ENCODE data around the gene SPEM2. TPM values are rescaled to one million over a fixed set of nuclear protein-coding genes. Genes with fewer than 3 reads are reported as not detected.

The SPEM2 gene
- total and polyA plus RNA-seq, 2 of the 4 experiments (the other 2 are of a cell fraction): not detected

DNA sequence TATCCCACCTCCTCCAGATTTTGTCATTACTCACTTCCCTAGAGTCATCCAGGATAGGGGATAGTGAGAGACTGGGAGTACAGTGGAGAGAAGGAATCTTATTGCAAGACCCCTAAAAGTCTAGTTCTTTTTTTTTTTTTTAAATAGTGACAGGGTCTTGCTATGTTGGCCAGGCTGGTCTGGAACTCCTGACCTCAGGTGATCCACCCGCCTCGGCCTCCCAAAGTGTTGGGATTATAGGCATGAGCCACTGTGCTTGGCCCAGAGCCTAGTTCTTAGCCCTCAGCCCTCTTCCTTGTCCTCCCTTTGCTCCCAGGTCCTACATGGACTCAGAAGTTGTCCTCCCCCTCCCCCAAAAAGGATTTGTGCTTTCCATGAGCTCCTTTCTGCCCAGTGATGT is 16.7 kb downstream of the SPEM2 start:
- no peak overlapping the region for H3K4me3 ChIP-seq (ENCODE audit: insufficient read depth, low read depth, low read length)
- BruUV-seq (replicated peaks): no TSS peak
- no peaks in the 10 kb centered on the region for H3K9me3 ChIP-seq (ENCODE audit: control insufficient read depth, insufficient read depth, low read length)
- no peaks in the 10 kb centered on the region for H3K79me1 ChIP-seq (ENCODE audit: low read depth in 1 of 2, low read length in 2 of 2)
- dilution Hi-C loops (cut with HindIII; ENCODE audit: low sequenced_read_pairs, unreplicated experiment): no loop called here
- H4K5ac ChIP-seq (ENCODE audit: low read depth, low read length): no peak overlapping the region
- in situ Hi-C loops (cut with MboI; ENCODE audit: low sequenced_read_pairs): no loop called here
- H3K9me1 ChIP-seq (ENCODE audit: insufficient read depth, low read length): 0 out of 2 replicates have a peak, but pooled peaks cover 8% of the 10 kb centered on the region
- H4K91ac ChIP-seq (ENCODE audit: insufficient read depth, low read depth, low read length): no peak overlapping the region
- H2AK9ac ChIP-seq (replicated peaks; ENCODE audit: low read depth, low read length, poor library complexity): no peak overlapping the region
- H3K9ac ChIP-seq (ENCODE audit: low read depth, low read length): no peak overlapping the region
- H4K8ac ChIP-seq (ENCODE audit: low read depth in 2 of 2, low read length in 2 of 2): no peak overlapping the region
- no peak overlapping the region for H2AK5ac ChIP-seq (ENCODE audit: low read depth, low read length)
- TF ChIP-seq POLR2A (IDR thresholded peaks at IDR 0.05; ENCODE audit: low read depth, low read length) (no peak), FOS (IDR thresholded peaks at IDR 0.05; ENCODE audit: low read depth, low read length) (no peak), MAFK (IDR thresholded peaks at IDR 0.05; ENCODE audit: low read depth, low read length) (no peak), CHD1 (IDR thresholded peaks at IDR 0.05; ENCODE audit: low read depth, low read length) (no peak), RCOR1 (IDR thresholded peaks at IDR 0.05; ENCODE audit: insufficient replicate concordance, low read length) (no peak), NFE2L2 (IDR thresholded peaks at IDR 0.05; ENCODE audit: low read depth, low read length) (no peak), CEBPB (IDR thresholded peaks at IDR 0.05; ENCODE audit: low read depth, low read length) (no peak), MAZ (IDR thresholded peaks at IDR 0.05; ENCODE audit: borderline replicate concordance, low read depth, low read length) (no peak), BHLHE40 (IDR thresholded peaks at IDR 0.05; ENCODE audit: low read depth, low read length) (no peak), MXI1 (IDR thresholded peaks at IDR 0.05; ENCODE audit: borderline replicate concordance, low read depth, low read length) (no peak)
- TF ChIP-seq, protein P1, sequence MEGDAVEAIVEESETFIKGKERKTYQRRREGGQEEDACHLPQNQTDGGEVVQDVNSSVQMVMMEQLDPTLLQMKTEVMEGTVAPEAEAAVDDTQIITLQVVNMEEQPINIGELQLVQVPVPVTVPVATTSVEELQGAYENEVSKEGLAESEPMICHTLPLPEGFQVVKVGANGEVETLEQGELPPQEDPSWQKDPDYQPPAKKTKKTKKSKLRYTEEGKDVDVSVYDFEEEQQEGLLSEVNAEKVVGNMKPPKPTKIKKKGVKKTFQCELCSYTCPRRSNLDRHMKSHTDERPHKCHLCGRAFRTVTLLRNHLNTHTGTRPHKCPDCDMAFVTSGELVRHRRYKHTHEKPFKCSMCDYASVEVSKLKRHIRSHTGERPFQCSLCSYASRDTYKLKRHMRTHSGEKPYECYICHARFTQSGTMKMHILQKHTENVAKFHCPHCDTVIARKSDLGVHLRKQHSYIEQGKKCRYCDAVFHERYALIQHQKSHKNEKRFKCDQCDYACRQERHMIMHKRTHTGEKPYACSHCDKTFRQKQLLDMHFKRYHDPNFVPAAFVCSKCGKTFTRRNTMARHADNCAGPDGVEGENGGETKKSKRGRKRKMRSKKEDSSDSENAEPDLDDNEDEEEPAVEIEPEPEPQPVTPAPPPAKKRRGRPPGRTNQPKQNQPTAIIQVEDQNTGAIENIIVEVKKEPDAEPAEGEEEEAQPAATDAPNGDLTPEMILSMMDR (conservative IDR thresholded peaks at IDR 0.05; ENCODE audit: low read depth, low read length): no peak
- TF ChIP-seq, protein P2, sequence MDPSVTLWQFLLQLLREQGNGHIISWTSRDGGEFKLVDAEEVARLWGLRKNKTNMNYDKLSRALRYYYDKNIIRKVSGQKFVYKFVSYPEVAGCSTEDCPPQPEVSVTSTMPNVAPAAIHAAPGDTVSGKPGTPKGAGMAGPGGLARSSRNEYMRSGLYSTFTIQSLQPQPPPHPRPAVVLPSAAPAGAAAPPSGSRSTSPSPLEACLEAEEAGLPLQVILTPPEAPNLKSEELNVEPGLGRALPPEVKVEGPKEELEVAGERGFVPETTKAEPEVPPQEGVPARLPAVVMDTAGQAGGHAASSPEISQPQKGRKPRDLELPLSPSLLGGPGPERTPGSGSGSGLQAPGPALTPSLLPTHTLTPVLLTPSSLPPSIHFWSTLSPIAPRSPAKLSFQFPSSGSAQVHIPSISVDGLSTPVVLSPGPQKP (IDR thresholded peaks at IDR 0.05; ENCODE audit: borderline replicate concordance, low read depth, low read length): no peak
- TF ChIP-seq, protein P3, sequence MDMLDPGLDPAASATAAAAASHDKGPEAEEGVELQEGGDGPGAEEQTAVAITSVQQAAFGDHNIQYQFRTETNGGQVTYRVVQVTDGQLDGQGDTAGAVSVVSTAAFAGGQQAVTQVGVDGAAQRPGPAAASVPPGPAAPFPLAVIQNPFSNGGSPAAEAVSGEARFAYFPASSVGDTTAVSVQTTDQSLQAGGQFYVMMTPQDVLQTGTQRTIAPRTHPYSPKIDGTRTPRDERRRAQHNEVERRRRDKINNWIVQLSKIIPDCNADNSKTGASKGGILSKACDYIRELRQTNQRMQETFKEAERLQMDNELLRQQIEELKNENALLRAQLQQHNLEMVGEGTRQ (IDR thresholded peaks at IDR 0.05; ENCODE audit: low read depth, low read length): no peak
- no peak for DNase-seq
- no peak overlapping the region for H3K18ac ChIP-seq (ENCODE audit: low read depth, low read length)
- no peak overlapping the region for H2BK120ac ChIP-seq (ENCODE audit: low read depth, low read length)
- H3K4me2 ChIP-seq (ENCODE audit: low read depth, low read length): no peak overlapping the region
- H3K27ac ChIP-seq (ENCODE audit: insufficient read depth, low read length): no peak overlapping the region
- H3K36me3 ChIP-seq (ENCODE audit: control insufficient read depth, insufficient read depth, low read length): no peaks in the 10 kb centered on the region
- H3K56ac ChIP-seq (ENCODE audit: extremely low read depth, insufficient read depth, low read length): no peak overlapping the region
- no peak for ATAC-seq (ENCODE audit: low read depth)
- H3K14ac ChIP-seq (replicated peaks; ENCODE audit: low read depth, low read length): no peak overlapping the region
- WGBS, 2 experiments (ENCODE audit: extremely low coverage in 2 of 2, insufficient read length in 1 of 2): no CpG with 5 or more reads among the region's 2 CpGs
- no peak overlapping the region for H2BK5ac ChIP-seq (ENCODE audit: low read depth, low read length, poor library complexity, severe bottlenecking)
- 0 out of 2 replicates have a peak, but pooled peaks cover 3% of the 10 kb centered on the region for H4K20me1 ChIP-seq (ENCODE audit: insufficient read depth, low read length)
- peaks cover 22% of the 10 kb centered on the region for H3K4me1 ChIP-seq (ENCODE audit: control insufficient read depth, insufficient read depth, low read length)
- ChIA-PET CTCF (no interaction called here), POLR2A (ENCODE audit: unreplicated experiment) (no interaction called here)
- H3K4ac ChIP-seq (ENCODE audit: low read depth, low read length): no peak overlapping the region
- no peak overlapping the region for H2AFZ ChIP-seq (replicated peaks; ENCODE audit: low read length, poor library complexity)
- no peak overlapping the region for H2BK20ac ChIP-seq (ENCODE audit: low read depth, low read length)
- H3K23ac ChIP-seq (ENCODE audit: low read depth, low read length): no peak overlapping the region
- no peak overlapping the region for H2BK15ac ChIP-seq (ENCODE audit: low read depth, low read length)
- intact Hi-C loops (cut with micrococcal nuclease): no loop called here
- H3K27me3 ChIP-seq (ENCODE audit: control insufficient read depth, insufficient read depth, low read length): peaks cover 50% of the 10 kb centered on the region
